Stomach (tissue), 4 donors: ENCODE data around the gene PTCD1.

Experiments used
- CTCF ChIP-seq, 7 experiments: fragments of 450-650 bp in 4 of 7; fragments of 200-600 bp in 3 of 7; sonication (generic) in 3 of 7; IDR thresholded peaks; one replicate each; pipeline ENCODE4 v1.5.1; 2016 to 2019; ENCODE audit warnings: antibody characterized with exemption in 7 of 7, control low read depth in 2 of 7, mild to moderate bottlenecking in 1 of 7
- EP300 ChIP-seq: sonication (generic); formaldehyde crosslinking; IDR thresholded peaks from one replicate; pipeline ENCODE4 v1.6.1; 2017; ENCODE audit warnings: antibody characterized with exemption
- POLR2A ChIP-seq, 4 donors: fragments of 450-650 bp; IDR thresholded peaks; one replicate each; pipeline ENCODE4 v1.6.1; 2016; ENCODE audit warnings: antibody characterized with exemption in 4 of 4, control low read depth in 2 of 4, mild to moderate bottlenecking in 1 of 4, moderate library complexity in 1 of 4
- POLR2AphosphoS5 ChIP-seq, 3 donors: sonication (generic); formaldehyde crosslinking; IDR thresholded peaks; one replicate each; pipeline ENCODE4 v1.6.1; 2016; ENCODE audit warnings: antibody characterized with exemption in 3 of 3

GRCh38 chr7:99420213-99420612 is 18.4 kb downstream of the PTCD1 start:
- no peak for TF ChIP-seq CTCF (IDR thresholded peaks at IDR 0.05)
- no peak for TF ChIP-seq POLR2A (IDR thresholded peaks at IDR 0.05)
- no peak for TF ChIP-seq POLR2AphosphoS5 (IDR thresholded peaks at IDR 0.05)
- TF ChIP-seq EP300: no peak
